Activated CD8-positive, alpha-beta T cell treated with anti-CD3 and anti-CD28 coated beads for 36 hours (primary cell): ENCODE data around the gene TEX14. TPM values are rescaled to one million over a fixed set of nuclear protein-coding genes. Genes with fewer than 3 reads are reported as not detected.
A peak's percentile ranks its signal among the peaks of the same experiment; 100 is the strongest.
"Not testable (repeated sequence)": the region's sequence is repeated elsewhere in the genome, so short reads cannot be mapped to it uniquely, and the experiment has no call there.

Experiments
- ATAC-seq: fragments of 200-7000 bp; cut with Tn5 transposase; one replicate; pipeline ENCODE4 v1.10.0; 2021; ENCODE audit warnings: mild to moderate bottlenecking, moderate library complexity
- CTCF ChIA-PET: fragments of 350-600 bp; sonication (Branson Sonifier 250); formaldehyde crosslinking; loops from one replicate; lab custom pipeline; 2021; ENCODE audit warnings: antibody characterized with exemption; lab: Charles Lee
- POLR2A ChIA-PET: fragments of 350-600 bp; sonication (Branson Sonifier 250); formaldehyde crosslinking; loops from one replicate; lab custom pipeline; 2021; ENCODE audit warnings: antibody characterized with exemption; lab: Charles Lee
- DNase-seq: peaks from one replicate; pipeline ENCODE4 v3.0.0-alpha.2; 2020
- H3K27ac Mint-ChIP-seq: one replicate; pipeline ENCODE4 v1.8.0; 2021; ENCODE audit warnings: mild to moderate bottlenecking, mixed read lengths
- H3K27me3 Mint-ChIP-seq: one replicate; pipeline ENCODE4 v1.8.0; 2021; ENCODE audit warnings: mixed read lengths
- H3K36me3 Mint-ChIP-seq: one replicate; pipeline ENCODE4 v1.8.0; 2021; ENCODE audit warnings: low read depth, mixed read lengths
- H3K4me1 Mint-ChIP-seq: one replicate; pipeline ENCODE4 v1.8.0; 2021; ENCODE audit warnings: low read depth, mixed read lengths
- H3K4me3 Mint-ChIP-seq: one replicate; pipeline ENCODE4 v1.8.0; 2021; ENCODE audit warnings: mild to moderate bottlenecking, moderate library complexity, mixed read lengths
- H3K9me3 Mint-ChIP-seq: one replicate; pipeline ENCODE4 v1.8.0; 2021; ENCODE audit warnings: mixed read lengths
- intact Hi-C: fragments of 100-400 bp; cut with micrococcal nuclease; formaldehyde crosslinking; loops from one replicate; pipeline ENCODE4 v1.10.0; 2022
- total RNA-seq, 2 experiments: library from RNA; stranded (reverse); gene quantifications; one replicate each; pipeline ENCODE4 v1.2.3, GENCODE V29; 2021
- TF ChIP-seq, protein P1 (sequence below): fragments of 200-600 bp; IDR thresholded peaks from one replicate; pipeline ENCODE4 v1.8.0; 2022; ENCODE audit warnings: antibody characterized with exemption, mild to moderate bottlenecking

Gene TEX14
- total RNA-seq, 2 experiments from 2014 or later = 0.23 to 0.31 TPM

DNA sequence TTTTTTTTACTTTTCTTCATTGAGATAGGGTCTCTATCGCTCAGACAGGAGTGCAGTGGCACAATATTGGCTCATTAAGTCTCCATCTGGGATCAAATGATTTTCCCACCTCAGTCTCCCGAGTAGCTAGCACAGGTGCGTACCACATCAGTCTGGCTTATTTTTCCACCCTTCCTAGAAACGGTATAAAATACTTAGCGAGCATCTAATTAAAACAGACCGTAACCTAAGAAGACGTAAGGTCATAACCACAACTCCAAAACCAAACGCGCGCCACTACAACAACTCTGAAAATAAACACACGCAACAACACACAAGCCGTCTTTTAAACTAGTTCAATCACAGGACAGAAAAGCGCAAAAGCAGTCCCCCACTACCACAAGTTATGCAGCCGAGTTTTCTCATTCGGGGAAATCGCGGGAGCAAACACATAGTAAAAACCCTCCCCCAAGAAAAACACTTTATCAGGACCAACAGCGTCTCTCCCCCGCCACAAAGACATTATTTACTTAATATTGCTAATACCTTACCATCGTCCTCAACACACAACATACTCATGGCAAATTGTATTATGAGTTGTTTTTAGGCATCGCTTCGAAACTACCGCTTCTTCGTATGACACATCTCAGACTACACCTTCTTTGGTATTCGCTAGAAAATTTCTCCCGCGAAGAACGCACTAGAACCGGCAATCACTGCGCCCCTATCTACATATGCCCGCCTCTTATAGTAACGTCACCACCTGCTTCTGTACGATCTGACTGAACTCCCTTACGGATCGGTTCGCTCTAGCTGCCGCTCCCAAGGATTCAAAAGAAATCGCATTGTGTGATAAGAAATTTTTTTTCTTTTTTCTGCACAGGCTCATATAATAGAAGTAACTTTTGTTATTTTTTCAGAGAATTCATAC is 32.8 kb downstream of the TEX14 start:
- Mint-ChIP-seq H3K4me3 (peak overlapping the region; percentile 72), H3K27ac (peak overlapping the region; percentile 99), H3K9me3 (no peaks in the 10 kb centered on the region), H3K27me3 (peaks cover 9% of the 10 kb centered on the region), H3K4me1 (peaks cover 18% of the 10 kb centered on the region), H3K36me3 (peaks cover 5% of the 10 kb centered on the region)
- intact Hi-C loops = loop anchor here (1.0 kb wide), 1 partner anchor 28 kb away; no protein-coding TSS in a partner anchor
- DNase-seq = peak; percentile 93
- ATAC-seq = peak; percentile 91
- CTCF ChIA-PET = interaction anchor here (1.0 to 1.2 kb wide), 3 partner anchors 11 to 140 kb away, joined by 3 to 4 read pairs (median 4); no protein-coding TSS in a partner anchor
- POLR2A ChIA-PET = interaction anchor here (0.6 to 9.8 kb wide), 24 partner anchors 10 to 349 kb away, joined by 3 to 235 read pairs (median 3); partner anchors contain the start of genes RAD51C and TEX14
- TF ChIP-seq, protein P1, sequence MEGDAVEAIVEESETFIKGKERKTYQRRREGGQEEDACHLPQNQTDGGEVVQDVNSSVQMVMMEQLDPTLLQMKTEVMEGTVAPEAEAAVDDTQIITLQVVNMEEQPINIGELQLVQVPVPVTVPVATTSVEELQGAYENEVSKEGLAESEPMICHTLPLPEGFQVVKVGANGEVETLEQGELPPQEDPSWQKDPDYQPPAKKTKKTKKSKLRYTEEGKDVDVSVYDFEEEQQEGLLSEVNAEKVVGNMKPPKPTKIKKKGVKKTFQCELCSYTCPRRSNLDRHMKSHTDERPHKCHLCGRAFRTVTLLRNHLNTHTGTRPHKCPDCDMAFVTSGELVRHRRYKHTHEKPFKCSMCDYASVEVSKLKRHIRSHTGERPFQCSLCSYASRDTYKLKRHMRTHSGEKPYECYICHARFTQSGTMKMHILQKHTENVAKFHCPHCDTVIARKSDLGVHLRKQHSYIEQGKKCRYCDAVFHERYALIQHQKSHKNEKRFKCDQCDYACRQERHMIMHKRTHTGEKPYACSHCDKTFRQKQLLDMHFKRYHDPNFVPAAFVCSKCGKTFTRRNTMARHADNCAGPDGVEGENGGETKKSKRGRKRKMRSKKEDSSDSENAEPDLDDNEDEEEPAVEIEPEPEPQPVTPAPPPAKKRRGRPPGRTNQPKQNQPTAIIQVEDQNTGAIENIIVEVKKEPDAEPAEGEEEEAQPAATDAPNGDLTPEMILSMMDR = no peak

DNA sequence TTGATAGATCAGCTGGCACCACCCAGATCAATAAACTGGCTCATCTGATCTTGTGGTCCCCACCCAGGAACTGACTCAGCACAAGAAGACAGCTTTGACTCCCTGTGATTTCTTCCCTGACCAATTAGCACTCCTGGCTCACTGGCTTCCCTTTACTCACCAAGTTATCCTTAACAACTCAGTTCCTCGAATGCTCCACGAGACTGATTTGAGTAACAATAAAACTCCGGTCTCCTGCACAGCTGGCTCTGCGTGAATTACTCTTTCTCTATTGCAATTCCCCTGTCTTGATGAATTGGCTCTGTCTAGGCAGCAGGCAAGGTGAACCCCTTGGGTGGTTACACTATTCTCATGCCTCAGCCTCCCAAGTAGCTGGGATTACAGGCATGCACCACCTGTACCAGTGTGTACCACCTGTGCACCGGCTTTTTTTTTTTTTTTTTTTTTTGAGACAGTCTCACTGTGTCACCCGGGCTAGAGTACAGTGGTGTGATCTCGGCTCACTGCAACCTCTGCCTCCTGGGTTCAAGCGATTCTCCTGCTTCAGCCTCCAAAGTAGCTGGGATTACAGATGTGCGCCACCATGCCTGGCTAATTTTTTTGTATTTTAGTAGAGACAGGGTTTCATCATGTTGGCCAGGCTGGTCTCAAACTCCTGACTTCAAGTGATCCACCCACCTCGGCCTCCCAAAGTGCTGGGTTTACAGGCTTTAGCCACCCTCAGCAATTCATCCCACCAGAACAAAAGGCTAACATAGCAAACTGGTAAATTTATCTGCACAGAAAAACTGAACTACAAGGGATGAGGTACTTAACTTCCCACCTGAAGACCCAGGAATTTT is 33.7 kb downstream of the TEX14 start:
- H3K9me3 Mint-ChIP-seq, H3K27me3 Mint-ChIP-seq, intact Hi-C loops, H3K36me3 Mint-ChIP-seq: not testable (repeated sequence)
- Mint-ChIP-seq H3K27ac (peak overlapping the region; percentile 99), H3K4me3 (peak overlapping the region; percentile 72), H3K4me1 (peaks cover 18% of the 10 kb centered on the region)
- ATAC-seq (peak; percentile 6), DNase-seq (peak; percentile 25)
- ChIA-PET POLR2A (interaction anchor here (0.7 to 9.8 kb wide), 16 partner anchors 9 to 344 kb away, joined by 3 to 235 read pairs (median 3); partner anchors contain the start of genes RAD51C and TEX14), CTCF (interaction anchor here (1.3 kb wide), 1 partner anchor 70 kb away, joined by 5 read pairs; no protein-coding TSS in a partner anchor)

DNA sequence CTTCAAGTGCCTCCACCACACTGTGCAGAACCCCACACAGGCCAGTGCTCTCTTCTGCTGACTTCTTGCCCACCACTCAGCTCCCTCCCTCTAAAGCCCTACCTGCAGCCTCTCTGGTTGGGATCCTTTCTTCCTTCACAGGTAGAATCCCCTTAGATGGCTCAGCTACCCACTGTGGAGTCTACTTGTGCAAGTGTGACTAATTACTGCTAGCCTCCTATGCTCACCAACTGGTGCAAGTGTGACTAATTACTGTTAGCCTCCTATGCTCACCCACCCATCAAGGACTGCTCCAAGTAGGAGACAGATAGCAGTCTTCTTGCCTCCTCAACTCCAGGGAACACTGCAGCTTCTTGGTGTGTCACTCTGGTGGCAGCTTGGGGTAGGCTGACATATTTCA is 43.6 kb downstream of the TEX14 start:
- POLR2A ChIA-PET = interaction anchor here (1.1 to 3.4 kb wide), 3 partner anchors 10 to 50 kb away, joined by 3 to 43 read pairs (median 19); no protein-coding TSS in a partner anchor
- no peak overlapping the region for H3K4me3 Mint-ChIP-seq
- intact Hi-C loops = no loop called here
- H3K4me1 Mint-ChIP-seq = no peaks in the 10 kb centered on the region
- CTCF ChIA-PET = no interaction called here
- peak; percentile 47 for ATAC-seq
- no peak overlapping the region for H3K27ac Mint-ChIP-seq
- H3K27me3 Mint-ChIP-seq = no peaks in the 10 kb centered on the region
- no peak for DNase-seq
- no peaks in the 10 kb centered on the region for H3K36me3 Mint-ChIP-seq
- no peaks in the 10 kb centered on the region for H3K9me3 Mint-ChIP-seq
- TF ChIP-seq, protein P1 = no peak

DNA sequence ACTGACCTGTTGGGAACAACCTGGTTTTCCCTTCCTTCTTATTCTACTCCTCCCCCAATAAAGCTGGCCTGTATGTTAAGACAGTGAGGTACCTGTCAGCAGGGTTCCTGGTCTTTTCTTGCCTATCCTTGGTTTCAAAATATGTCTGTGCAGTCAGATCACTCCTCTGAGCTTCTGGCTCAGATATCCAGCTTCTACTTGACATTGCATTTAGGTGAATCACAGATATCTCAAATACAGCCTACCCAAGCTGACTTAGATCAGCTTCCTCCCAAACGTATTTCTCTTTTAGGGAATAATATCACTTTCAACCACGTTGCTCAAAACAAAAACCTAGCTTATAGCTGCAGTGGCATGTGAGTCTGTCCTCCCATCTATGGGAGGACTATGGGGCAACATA is 48.7 kb downstream of the TEX14 start:
- intact Hi-C loops = no loop called here
- Mint-ChIP-seq H3K4me3 (no peak overlapping the region), H3K27ac (no peak overlapping the region), H3K27me3 (no peaks in the 10 kb centered on the region), H3K36me3 (no peaks in the 10 kb centered on the region), H3K4me1 (peaks cover 3% of the 10 kb centered on the region), H3K9me3 (no peaks in the 10 kb centered on the region)
- ChIA-PET POLR2A (interaction anchor here (1.0 to 6.2 kb wide), 5 partner anchors 11 to 124 kb away, joined by 3 to 85 read pairs (median 3); no protein-coding TSS in a partner anchor), CTCF (no interaction called here)
- ATAC-seq = no peak
- TF ChIP-seq, protein P1 = no peak
- DNase-seq = no peak

DNA sequence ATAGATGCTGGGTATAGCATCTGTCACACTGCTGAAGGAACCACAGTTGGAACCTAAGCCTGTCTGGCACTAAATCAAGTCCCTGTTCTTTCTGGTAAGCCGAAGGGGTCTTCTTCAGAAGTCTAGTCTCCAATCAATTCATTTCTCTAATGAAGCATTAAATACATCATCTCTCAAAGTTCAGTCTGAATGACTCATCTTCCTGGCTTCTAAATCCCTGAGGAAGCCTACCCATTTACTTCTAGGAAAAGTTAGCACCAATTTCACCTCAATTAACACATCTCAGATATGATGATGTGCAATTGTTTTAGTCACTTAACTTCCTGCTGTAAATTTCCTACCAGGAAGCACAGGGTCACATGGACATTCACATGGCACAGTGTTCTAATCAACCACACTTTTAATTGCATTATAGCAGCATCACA is 49.9 kb downstream of the TEX14 start:
- TF ChIP-seq, protein P1 = no peak
- ChIA-PET POLR2A (interaction anchor here (6.2 kb wide), 1 partner anchor 10 kb away, joined by 85 read pairs; no protein-coding TSS in a partner anchor), CTCF (no interaction called here)
- ATAC-seq = no peak
- H3K36me3 Mint-ChIP-seq = no peaks in the 10 kb centered on the region
- DNase-seq = no peak
- peak overlapping the region; percentile 30 for H3K27ac Mint-ChIP-seq
- intact Hi-C loops = no loop called here
- H3K9me3 Mint-ChIP-seq = no peaks in the 10 kb centered on the region
- H3K4me3 Mint-ChIP-seq = no peak overlapping the region
- H3K27me3 Mint-ChIP-seq = no peaks in the 10 kb centered on the region
- H3K4me1 Mint-ChIP-seq = peaks cover 3% of the 10 kb centered on the region
